Measurements from ENCODE around the gene EPS8.

The EPS8 gene

DNA sequence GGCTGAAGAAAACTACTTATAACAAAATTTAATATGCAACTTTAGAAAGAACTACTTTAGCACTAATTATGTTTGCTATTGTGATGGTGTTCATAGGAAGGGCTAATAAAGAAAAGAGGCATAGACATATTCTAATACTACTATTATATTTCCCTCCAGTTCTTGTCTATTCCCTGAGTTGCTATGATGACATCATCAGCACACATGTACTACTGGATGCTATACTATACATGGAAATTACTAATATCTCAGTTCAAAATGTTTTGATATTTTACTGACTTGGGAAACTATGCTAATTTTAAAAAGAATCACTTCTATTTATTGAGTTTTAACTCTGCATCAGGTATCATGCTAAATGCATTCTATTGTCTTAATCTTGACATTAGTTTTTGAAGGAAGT is 101.6 kb downstream of the EPS8 start:
- Histone ChIP-seq H3K4me3 (ENCODE audit: low read depth in 1 of 2, low read length in 2 of 2) (no peak overlapping the region), H3K27me3 (ENCODE audit: control insufficient read depth in 1 of 2, insufficient read depth in 2 of 2, low read length in 2 of 2) (no peaks in the 10 kb centered on the region), H3K9me3 (ENCODE audit: low read length) (no peaks in the 10 kb centered on the region), H3K27ac (ENCODE audit: low read depth, low read length) (no peak overlapping the region), H3K36me3 (ENCODE audit: insufficient read depth, low read length) (no peaks in the 10 kb centered on the region), H3K9ac (ENCODE audit: low read length) (no peak overlapping the region), H3K4me1 (ENCODE audit: insufficient read depth, low read length) (peaks cover 24% of the 10 kb centered on the region)

DNA sequence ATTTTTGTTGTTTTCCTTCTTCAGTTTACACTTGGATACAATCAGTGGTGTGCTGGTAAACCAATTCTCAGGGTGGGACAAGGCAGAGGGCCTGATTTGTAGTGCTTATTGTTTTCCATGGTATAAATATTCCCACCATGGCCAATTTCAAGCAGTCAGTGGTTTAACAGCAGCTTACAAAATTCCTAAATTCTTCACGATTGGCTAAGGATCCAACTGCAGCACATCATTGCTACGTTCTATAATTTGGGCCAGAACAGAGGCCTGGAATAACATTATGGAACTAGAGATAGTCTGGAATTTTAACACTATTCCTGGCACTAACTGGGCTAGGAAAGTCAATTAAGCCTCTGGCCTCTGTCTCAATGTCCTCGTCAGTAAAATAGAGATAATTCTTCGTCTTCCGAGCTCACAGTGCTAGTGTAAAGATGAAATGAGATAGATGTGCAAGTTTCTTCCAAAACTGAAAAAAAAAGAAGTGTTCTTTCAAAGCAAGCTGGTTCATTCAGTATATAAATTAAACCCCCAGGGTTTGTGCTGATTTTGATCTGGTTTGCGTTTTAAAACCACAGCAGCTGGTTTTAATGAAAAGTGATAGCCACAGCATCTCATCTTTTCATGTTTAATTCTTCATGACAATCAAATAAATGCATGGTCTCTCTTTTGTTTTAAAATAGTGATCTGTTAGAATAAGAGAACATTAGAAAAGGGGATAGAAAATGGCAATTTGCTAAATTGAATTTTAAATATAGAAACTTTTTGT is 104.1 kb downstream of the EPS8 start:
- H3K9me3 ChIP-seq (ENCODE audit: low read length): no peaks in the 10 kb centered on the region
- no peak overlapping the region for H3K27ac ChIP-seq (ENCODE audit: low read depth, low read length)
- no peak overlapping the region for H3K9ac ChIP-seq (ENCODE audit: low read length)
- H3K4me1 ChIP-seq (ENCODE audit: insufficient read depth, low read length): peaks cover 14% of the 10 kb centered on the region
- H3K27me3 ChIP-seq (ENCODE audit: control insufficient read depth in 1 of 2, insufficient read depth in 2 of 2, low read length in 2 of 2): no peaks in the 10 kb centered on the region
- no peaks in the 10 kb centered on the region for H3K36me3 ChIP-seq (ENCODE audit: insufficient read depth, low read length)
- no peak overlapping the region for H3K4me3 ChIP-seq (ENCODE audit: low read depth in 1 of 2, low read length in 2 of 2)

DNA sequence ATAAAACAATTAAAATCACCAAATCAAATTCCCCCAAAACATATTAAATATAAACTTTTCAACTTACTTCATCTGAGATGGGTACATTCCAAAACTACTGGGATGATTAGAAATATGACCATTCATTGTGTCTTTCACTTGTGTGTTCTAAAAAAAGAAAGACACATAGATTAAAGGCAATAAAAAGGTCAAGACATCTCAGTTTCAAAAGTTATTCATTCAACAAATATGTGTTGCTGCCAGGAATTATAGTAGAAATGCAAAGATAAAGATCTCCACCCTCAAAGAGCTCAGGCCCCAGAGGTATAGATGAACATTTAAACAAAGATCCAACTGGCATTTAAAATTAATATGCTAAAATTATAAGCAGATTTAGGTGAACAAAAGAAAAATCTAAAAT is 106.4 kb downstream of the EPS8 start:
- Histone ChIP-seq H3K27ac (ENCODE audit: low read depth, low read length) (no peak overlapping the region), H3K36me3 (ENCODE audit: insufficient read depth, low read length) (no peaks in the 10 kb centered on the region), H3K9me3 (ENCODE audit: low read length) (no peaks in the 10 kb centered on the region), H3K4me3 (ENCODE audit: low read depth in 1 of 2, low read length in 2 of 2) (no peak overlapping the region), H3K9ac (ENCODE audit: low read length) (no peak overlapping the region), H3K4me1 (ENCODE audit: insufficient read depth, low read length) (no peaks in the 10 kb centered on the region), H3K27me3 (ENCODE audit: control insufficient read depth in 1 of 2, insufficient read depth in 2 of 2, low read length in 2 of 2) (no peaks in the 10 kb centered on the region)

DNA sequence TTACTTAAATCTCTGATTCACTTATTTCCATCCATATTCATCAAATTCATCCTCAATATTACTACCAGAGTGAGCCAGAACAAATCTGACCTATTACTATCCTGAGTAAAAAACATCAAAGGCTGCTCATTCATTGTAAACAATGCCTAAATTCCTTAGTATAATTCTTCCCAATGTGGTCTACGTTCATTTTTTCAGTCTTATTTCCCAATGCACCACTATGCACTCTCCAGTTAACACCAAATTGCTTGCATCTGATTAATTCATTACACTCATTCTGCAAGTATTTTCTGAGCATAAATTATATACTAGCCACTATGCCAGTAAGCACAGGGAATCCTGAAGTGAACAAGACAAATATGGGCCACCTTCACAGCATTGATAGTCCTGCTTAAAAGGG is 110.0 kb downstream of the EPS8 start:
- H3K4me3 ChIP-seq (ENCODE audit: low read depth in 1 of 2, low read length in 2 of 2): no peak overlapping the region
- H3K27ac ChIP-seq (ENCODE audit: low read depth, low read length): no peak overlapping the region
- H3K4me1 ChIP-seq (ENCODE audit: insufficient read depth, low read length): no peaks in the 10 kb centered on the region
- no peaks in the 10 kb centered on the region for H3K27me3 ChIP-seq (ENCODE audit: control insufficient read depth in 1 of 2, insufficient read depth in 2 of 2, low read length in 2 of 2)
- H3K36me3 ChIP-seq (ENCODE audit: insufficient read depth, low read length): no peaks in the 10 kb centered on the region
- no peaks in the 10 kb centered on the region for H3K9me3 ChIP-seq (ENCODE audit: low read length)
- H3K9ac ChIP-seq (ENCODE audit: low read length): no peak overlapping the region

DNA sequence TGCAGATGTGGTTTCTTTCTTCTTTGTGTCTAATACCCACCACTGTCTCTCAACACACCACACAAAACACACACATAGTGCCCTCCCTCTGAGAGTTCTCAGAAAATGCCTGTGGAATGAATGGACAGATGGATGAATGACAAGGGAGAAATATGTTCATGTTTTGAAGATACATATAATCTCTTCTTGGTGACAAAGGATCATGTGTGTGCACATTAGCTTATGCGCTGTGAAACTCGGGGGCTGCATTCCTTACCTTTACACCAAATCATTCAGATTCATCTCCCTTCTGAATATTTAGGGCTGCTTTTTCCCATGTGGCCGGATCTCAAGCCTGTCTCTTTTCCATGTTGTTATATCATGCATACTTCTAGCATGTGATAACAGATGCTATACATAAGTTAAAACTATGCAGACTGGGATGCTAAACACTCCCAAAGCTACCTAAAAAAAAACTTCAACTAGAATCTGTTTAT is 111.4 kb downstream of the EPS8 start:
- no peak overlapping the region for H3K4me3 ChIP-seq (ENCODE audit: low read depth in 1 of 2, low read length in 2 of 2)
- no peak overlapping the region for H3K27ac ChIP-seq (ENCODE audit: low read depth, low read length)
- H3K9me3 ChIP-seq (ENCODE audit: low read length): no peaks in the 10 kb centered on the region
- H3K27me3 ChIP-seq (ENCODE audit: control insufficient read depth in 1 of 2, insufficient read depth in 2 of 2, low read length in 2 of 2): no peaks in the 10 kb centered on the region
- no peak overlapping the region for H3K9ac ChIP-seq (ENCODE audit: low read length)
- no peaks in the 10 kb centered on the region for H3K4me1 ChIP-seq (ENCODE audit: insufficient read depth, low read length)
- no peaks in the 10 kb centered on the region for H3K36me3 ChIP-seq (ENCODE audit: insufficient read depth, low read length)

DNA sequence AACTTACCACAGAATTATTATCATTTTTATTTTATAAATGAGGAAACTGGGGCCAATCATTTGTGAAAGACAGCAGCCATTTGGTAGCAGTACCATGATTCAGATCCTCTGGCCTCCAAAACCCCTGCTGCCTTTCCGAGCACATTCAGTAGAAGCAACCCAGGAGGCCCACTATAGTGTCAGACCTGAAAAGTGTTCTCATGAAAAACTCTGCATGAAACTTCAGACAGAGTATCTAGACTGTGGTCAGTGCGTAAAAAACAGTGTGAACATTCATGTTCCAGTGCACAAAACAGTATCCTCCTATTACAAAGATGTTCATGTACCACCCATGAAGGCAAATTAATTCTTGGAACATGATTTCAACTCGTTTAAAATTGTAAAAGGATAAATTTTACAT is 112.0 kb downstream of the EPS8 start:
- Histone ChIP-seq H3K4me1 (ENCODE audit: insufficient read depth, low read length) (no peaks in the 10 kb centered on the region), H3K36me3 (ENCODE audit: insufficient read depth, low read length) (no peaks in the 10 kb centered on the region), H3K9ac (ENCODE audit: low read length) (no peak overlapping the region), H3K27me3 (ENCODE audit: control insufficient read depth in 1 of 2, insufficient read depth in 2 of 2, low read length in 2 of 2) (no peaks in the 10 kb centered on the region), H3K27ac (ENCODE audit: low read depth, low read length) (no peak overlapping the region), H3K4me3 (ENCODE audit: low read depth in 1 of 2, low read length in 2 of 2) (no peak overlapping the region), H3K9me3 (ENCODE audit: low read length) (no peaks in the 10 kb centered on the region)

DNA sequence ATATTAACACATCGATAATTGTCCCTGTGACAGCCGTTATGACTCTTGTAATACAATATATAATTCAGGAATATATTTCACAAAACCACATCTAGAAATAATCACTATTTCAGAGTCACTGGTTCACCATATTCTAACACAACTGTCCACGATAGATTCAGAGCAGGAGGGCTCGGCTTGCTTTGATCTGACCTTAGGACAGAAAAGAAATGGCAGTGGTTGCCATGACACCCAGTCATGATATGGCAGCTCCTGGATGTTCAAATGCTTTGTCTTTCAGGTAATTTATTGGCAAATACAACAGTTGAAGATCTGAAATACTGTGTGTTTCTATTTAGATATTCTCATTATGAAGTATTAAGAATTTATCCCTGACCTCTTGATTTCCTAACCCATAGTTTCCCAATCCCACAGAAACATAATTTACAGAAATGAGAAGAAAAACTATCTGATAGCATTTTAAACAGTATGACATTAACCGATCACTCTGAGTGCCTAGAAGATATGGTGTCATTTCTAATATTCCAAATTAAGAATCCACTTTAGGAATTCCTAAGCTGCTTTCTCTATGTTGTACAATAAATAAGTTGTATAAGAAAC is 116.4 kb downstream of the EPS8 start:
- Histone ChIP-seq H3K4me3 (ENCODE audit: low read depth in 1 of 2, low read length in 2 of 2) (no peak overlapping the region), H3K27ac (ENCODE audit: low read depth, low read length) (no peak overlapping the region), H3K9ac (ENCODE audit: low read length) (no peak overlapping the region), H3K4me1 (ENCODE audit: insufficient read depth, low read length) (peaks cover 11% of the 10 kb centered on the region), H3K27me3 (ENCODE audit: control insufficient read depth in 1 of 2, insufficient read depth in 2 of 2, low read length in 2 of 2) (no peaks in the 10 kb centered on the region), H3K36me3 (ENCODE audit: insufficient read depth, low read length) (no peaks in the 10 kb centered on the region), H3K9me3 (ENCODE audit: low read length) (no peaks in the 10 kb centered on the region)

DNA sequence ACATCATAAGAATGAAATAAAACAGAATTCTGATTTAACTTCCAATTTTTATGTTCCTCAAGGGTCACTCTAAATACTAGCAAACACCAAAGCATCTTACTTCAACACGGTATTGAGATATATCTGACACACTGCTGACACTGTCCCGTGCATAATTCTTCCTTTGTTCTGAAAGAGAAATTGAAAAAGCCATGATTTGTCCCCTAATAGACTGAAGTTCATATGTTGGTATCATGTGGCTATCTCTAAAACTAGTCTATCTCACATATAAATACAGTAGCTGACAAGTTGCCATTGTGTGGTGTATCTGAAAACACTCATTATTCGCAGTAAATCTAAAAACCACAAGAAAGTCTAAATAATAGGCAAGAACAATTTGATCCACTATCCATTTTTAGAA is 118.4 kb downstream of the EPS8 start:
- Histone ChIP-seq H3K9me3 (ENCODE audit: low read length) (no peaks in the 10 kb centered on the region), H3K36me3 (ENCODE audit: insufficient read depth, low read length) (no peaks in the 10 kb centered on the region), H3K4me1 (ENCODE audit: insufficient read depth, low read length) (peaks cover 11% of the 10 kb centered on the region), H3K27me3 (ENCODE audit: control insufficient read depth in 1 of 2, insufficient read depth in 2 of 2, low read length in 2 of 2) (no peaks in the 10 kb centered on the region), H3K9ac (ENCODE audit: low read length) (no peak overlapping the region), H3K4me3 (ENCODE audit: low read depth in 1 of 2, low read length in 2 of 2) (no peak overlapping the region), H3K27ac (ENCODE audit: low read depth, low read length) (no peak overlapping the region)

DNA sequence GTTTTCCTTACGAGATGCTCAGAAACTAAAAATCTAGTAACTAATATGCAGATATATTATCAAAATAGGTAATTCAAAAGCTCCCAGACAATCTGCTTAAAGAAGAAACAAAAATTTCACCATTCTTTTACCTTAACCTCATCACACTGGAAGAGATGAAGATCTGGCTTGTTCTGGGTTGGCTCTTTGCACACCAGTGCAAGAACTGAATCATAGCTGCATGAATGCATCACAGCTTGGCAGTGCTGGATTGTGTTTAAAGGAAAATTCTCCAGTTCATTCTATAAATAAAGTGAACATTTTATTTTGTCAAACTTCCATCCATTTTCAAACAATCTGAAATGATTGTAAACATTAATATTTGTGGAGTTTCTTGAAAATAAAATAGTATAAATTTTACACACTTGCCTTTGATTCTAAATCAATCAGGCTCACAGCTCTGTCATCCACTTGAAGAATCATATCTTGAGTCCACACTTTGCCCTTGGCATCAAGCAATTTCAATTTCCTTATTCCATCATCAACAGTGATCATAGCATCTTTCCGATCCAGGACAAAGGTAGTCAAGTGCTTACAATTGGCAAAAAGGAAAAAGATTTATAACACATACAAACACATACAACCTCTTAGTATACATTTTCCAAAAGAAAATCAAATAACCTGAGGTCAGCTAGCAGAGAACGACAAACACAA is 119.8 kb downstream of the EPS8 start:
- no peak overlapping the region for H3K27ac ChIP-seq (ENCODE audit: low read depth, low read length)
- H3K36me3 ChIP-seq (ENCODE audit: insufficient read depth, low read length): no peaks in the 10 kb centered on the region

DNA sequence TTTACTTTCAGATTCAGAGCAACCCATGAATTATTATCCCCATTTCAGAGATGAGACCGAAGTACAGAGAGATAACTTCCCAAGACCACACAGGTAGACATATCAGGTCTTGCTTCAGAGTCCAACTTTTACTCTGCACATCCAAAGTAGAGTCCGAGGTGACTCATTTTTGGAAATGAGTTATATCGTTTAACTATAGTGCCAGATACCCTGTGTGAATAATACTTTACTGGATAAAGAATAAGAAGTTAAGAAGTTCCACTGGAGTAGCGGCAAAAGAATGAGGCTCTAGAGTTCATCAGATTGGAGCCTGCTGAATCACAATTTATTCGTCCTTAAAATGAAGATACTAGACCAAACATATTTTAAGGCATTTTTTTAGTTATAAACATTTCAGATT is 124.7 kb downstream of the EPS8 start:
- H3K27me3 ChIP-seq (ENCODE audit: control insufficient read depth in 1 of 2, insufficient read depth in 2 of 2, low read length in 2 of 2): no peaks in the 10 kb centered on the region
- H3K4me1 ChIP-seq (ENCODE audit: insufficient read depth, low read length): peaks cover 8% of the 10 kb centered on the region
- no peak overlapping the region for H3K4me3 ChIP-seq (ENCODE audit: low read depth in 1 of 2, low read length in 2 of 2)
- no peak overlapping the region for H3K27ac ChIP-seq (ENCODE audit: low read depth, low read length)
- no peak overlapping the region for H3K9ac ChIP-seq (ENCODE audit: low read length)
- no peaks in the 10 kb centered on the region for H3K9me3 ChIP-seq (ENCODE audit: low read length)
- H3K36me3 ChIP-seq (ENCODE audit: insufficient read depth, low read length): no peaks in the 10 kb centered on the region

More for the DNA sequence above, 119.8 kb downstream of the EPS8 start:
- H3K9me3 ChIP-seq (ENCODE audit: low read length): no peaks in the 10 kb centered on the region
- H3K4me3 ChIP-seq (ENCODE audit: low read depth in 1 of 2, low read length in 2 of 2): no peak overlapping the region
- no peaks in the 10 kb centered on the region for H3K27me3 ChIP-seq (ENCODE audit: control insufficient read depth in 1 of 2, insufficient read depth in 2 of 2, low read length in 2 of 2)
- peaks cover 11% of the 10 kb centered on the region for H3K4me1 ChIP-seq (ENCODE audit: insufficient read depth, low read length)
- no peak overlapping the region for H3K9ac ChIP-seq (ENCODE audit: low read length)

DNA sequence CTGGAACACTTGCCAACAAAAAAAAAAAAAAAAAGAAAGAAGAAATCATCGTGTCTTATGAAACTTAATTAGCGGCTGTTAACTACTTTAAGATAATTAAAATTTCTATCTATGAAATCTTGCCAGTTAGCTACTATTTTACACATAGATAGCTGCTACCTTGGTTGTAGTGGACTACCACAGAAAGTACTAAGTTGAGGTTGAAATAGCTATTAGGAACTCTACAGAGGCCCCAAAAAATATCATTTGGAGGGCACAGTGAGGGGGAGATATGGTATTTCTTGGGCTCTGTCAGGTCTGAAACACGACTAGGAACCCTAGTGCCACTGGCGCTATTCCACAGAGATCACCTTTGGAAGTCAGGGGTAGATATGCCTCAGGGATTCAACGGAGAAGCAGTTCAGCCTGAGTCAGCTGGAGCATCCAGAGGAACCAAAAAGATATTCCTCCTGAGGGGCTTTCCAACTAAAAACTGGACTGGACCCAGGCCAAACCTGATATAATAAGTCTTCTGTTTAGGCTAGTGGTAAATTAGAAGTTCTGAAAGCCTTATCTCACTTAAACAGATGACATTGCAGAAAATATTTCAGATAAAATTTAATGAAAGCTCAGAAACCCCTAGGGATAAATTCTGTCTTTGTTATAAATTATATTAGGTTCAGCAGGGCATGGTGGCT is 126.1 kb downstream of the EPS8 start:
- Histone ChIP-seq H3K27ac (ENCODE audit: low read depth, low read length) (no peak overlapping the region), H3K4me1 (ENCODE audit: insufficient read depth, low read length) (no peaks in the 10 kb centered on the region), H3K36me3 (ENCODE audit: insufficient read depth, low read length) (no peaks in the 10 kb centered on the region), H3K9me3 (ENCODE audit: low read length) (no peaks in the 10 kb centered on the region), H3K27me3 (ENCODE audit: control insufficient read depth in 1 of 2, insufficient read depth in 2 of 2, low read length in 2 of 2) (no peaks in the 10 kb centered on the region), H3K4me3 (ENCODE audit: low read depth in 1 of 2, low read length in 2 of 2) (no peak overlapping the region), H3K9ac (ENCODE audit: low read length) (no peak overlapping the region)
